Effector memory CD8-positive, alpha-beta T cell (primary cell): ENCODE measurements around the gene SBSN.

Experiments used
- ATAC-seq: fragments of 150-1000 bp; cut with Tn5 transposase; replicated peaks from 2 replicates; pipeline ENCODE4 v1.10.0; 2021; ENCODE audit warnings: mild to moderate bottlenecking, moderate library complexity
- DNase-seq, 3 experiments: peaks; one replicate each; pipeline ENCODE4 v3.0.0; 2021
- H3K27ac Mint-ChIP-seq, 2 donors: one replicate each; pipeline ENCODE4 v1.8.0; 2022; ENCODE audit warnings: mild to moderate bottlenecking in 2 of 2, mixed read lengths in 2 of 2, moderate library complexity in 2 of 2
- H3K27me3 Mint-ChIP-seq, 2 donors: one replicate each; pipeline ENCODE4 v1.8.0; 2022; ENCODE audit warnings: mixed read lengths in 2 of 2
- H3K36me3 Mint-ChIP-seq: one replicate; pipeline ENCODE4 v1.8.0; 2022; ENCODE audit warnings: mild to moderate bottlenecking, moderate library complexity, mixed read lengths; ENCODE audit not compliant: insufficient read depth
- H3K4me1 Mint-ChIP-seq, 2 donors: one replicate each; pipeline ENCODE4 v1.8.0; 2022; ENCODE audit warnings: low read depth in 2 of 2, mixed read lengths in 2 of 2
- H3K4me3 Mint-ChIP-seq, 2 donors: one replicate each; pipeline ENCODE4 v1.8.0; 2022; ENCODE audit warnings: mild to moderate bottlenecking in 2 of 2, mixed read lengths in 2 of 2, moderate library complexity in 2 of 2
- H3K9me3 Mint-ChIP-seq, 2 donors: one replicate each; pipeline ENCODE4 v1.8.0; 2022; ENCODE audit warnings: mixed read lengths in 2 of 2
- total RNA-seq, 9 experiments: gene quantifications; one replicate each; lab custom pipeline; 2026; lab: John Stamatoyannopoulos, UW

The SBSN gene, protein sequence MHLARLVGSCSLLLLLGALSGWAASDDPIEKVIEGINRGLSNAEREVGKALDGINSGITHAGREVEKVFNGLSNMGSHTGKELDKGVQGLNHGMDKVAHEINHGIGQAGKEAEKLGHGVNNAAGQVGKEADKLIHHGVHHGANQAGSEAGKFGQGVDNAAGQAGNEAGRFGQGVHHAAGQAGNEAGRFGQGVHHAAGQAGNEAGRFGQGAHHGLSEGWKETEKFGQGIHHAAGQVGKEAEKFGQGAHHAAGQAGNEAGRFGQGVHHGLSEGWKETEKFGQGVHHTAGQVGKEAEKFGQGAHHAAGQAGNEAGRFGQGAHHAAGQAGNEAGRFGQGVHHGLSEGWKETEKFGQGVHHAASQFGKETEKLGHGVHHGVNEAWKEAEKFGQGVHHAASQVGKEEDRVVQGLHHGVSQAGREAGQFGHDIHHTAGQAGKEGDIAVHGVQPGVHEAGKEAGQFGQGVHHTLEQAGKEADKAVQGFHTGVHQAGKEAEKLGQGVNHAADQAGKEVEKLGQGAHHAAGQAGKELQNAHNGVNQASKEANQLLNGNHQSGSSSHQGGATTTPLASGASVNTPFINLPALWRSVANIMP
- total RNA-seq, result 0 to 0.24 (median 0) reads per million in 9 experiments

DNA sequence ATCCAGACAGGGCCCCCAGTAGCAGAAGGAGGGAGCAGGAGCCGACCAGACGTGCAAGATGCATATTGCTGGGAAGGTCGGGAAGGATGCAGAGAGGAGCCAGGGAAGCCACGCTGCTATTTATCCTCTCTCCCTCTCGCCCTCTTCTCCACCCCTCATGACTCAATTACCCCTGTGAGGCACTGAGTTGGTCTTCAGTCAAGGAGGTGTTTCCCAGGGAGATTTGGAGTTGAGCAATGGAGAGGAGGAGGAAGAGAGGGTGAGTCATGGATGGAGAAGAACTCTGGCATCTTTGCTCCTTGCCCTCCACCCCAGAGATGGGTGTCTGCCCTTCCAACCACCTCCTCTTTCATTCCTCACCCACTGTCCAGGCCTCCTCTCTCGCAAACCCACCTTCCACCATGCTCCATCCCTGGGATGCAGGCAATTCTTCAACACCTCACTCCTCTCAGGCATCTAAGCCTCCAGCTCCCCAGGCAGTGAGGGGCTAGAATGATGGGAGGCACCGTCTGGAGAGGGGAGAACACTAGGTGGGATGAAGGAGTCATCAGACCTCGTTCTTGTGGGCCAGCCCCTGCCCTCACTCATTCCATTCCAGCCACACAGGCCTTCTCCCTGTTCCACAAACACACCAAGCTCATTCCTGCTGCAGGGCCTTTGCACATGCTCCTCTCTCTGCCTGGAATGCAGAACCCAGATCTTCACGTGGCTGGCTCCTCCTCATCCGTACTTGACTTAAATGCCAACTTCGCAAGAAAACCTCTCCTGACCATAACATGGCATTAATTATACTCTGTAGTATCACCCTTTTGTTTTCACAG, at the start of gene SBSN:
TSS of gene SBSN (minus strand) at position 94 of the 821 bp plus-strand sequence. CDS start at position 64, 30 bp downstream.
- no peak for DNase-seq
- H3K27me3 Mint-ChIP-seq, result peaks cover 63 to 97% of the 10 kb centered on the region in 2 donors
- no peak for ATAC-seq

DNA sequence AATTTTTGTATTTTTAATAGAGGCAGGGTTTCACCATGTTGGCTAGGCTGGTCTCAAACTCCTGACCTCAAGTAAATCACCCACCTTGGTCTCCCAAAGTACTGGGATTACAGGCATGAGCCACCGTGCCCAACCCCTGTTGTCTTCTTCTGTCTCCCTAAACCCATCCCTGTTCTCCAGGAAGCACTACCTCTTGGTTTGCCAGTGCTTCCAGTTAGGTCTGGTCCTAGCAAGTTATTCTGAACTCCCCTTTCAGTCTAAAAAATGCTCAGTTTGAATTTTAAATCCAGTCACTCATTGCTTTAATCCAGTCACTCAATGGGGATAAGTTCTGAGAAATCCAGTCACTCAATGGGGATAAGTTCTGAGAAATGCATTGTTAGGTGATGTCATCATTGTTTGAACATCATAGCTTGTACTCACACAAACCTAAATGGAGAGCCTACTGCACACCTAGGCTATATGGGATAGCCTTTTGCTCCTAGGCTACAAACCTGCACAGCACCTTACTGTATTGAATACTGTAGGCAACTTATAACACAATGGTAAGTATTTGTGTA, 43.4 kb upstream of the SBSN start:
- Mint-ChIP-seq H3K9me3 (peaks cover 4 to 10% of the 10 kb centered on the region in 2 donors), H3K4me1 (no peaks in the 10 kb centered on the region), H3K36me3 (no peaks in the 10 kb centered on the region), H3K27ac (no peak overlapping the region), H3K27me3 (peaks cover 25 to 66% of the 10 kb centered on the region in 2 donors), H3K4me3 (no peak overlapping the region)
- ATAC-seq (no peak), DNase-seq (no peak)

More for the DNA sequence above, at the start of gene SBSN:
- H3K36me3 Mint-ChIP-seq, result no peaks in the 10 kb centered on the region
- no peaks in the 10 kb centered on the region for H3K9me3 Mint-ChIP-seq
- no peak within 1 kb of the TSS for H3K4me3 Mint-ChIP-seq
- H3K27ac Mint-ChIP-seq, result no peak within 1 kb of the TSS
- H3K4me1 Mint-ChIP-seq, result peaks cover 4% of the 10 kb centered on the region in 2 donors

DNA sequence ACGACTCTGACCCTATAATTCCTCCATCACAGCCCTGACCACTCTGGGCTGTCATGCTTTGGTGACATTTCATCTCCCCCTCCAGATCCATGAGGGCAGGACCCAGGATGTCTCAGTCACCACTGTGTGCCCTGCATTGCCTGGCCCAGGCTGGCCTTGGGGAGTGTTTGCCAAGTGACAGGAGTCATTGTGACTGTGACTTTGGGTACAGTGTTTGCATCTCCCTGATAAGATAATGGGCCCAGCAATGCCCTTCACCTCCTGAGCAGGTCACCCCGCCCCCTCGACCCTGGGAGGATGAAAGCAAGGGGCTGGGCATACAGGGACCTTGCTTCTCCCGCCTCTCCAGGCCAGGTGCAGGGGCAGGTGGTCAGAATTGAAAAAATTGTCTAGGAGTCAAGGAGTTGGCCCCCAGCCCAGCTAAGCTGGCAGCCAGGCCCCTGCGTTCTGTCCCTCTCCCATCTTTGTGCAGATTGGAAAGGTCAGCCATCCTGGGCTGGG, 41.2 kb upstream of the SBSN start:
- ATAC-seq, result no peak
- H3K36me3 Mint-ChIP-seq, result no peaks in the 10 kb centered on the region

DNA sequence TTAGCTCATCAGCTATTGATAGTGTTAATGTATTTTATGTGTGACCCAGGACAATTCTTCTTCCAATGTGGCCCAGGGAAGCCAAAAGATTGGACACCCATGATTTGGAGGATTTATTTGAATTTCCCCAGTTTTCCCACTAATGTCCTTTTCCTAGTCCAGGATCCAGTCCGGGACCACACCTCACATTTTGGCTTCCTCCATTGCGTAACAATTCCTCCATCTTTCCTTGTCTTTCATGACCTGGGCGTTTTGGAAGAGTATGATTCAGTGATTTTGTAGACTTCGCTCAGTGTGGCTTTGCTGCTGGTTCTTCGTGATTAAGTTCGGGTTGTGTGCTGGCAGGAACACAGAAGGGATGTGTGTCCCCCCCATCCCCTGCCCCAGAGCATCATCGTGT, 38.6 kb upstream of the SBSN start:
- Mint-ChIP-seq H3K4me1 (no peaks in the 10 kb centered on the region), H3K4me3 (no peak overlapping the region), H3K27ac (no peak overlapping the region), H3K27me3 (peaks cover 41 to 87% of the 10 kb centered on the region in 2 donors), H3K36me3 (no peaks in the 10 kb centered on the region), H3K9me3 (no peaks in the 10 kb centered on the region)
- DNase-seq, result no peak
- no peak for ATAC-seq

More for the DNA sequence above, 41.2 kb upstream of the SBSN start:
- no peak overlapping the region for H3K27ac Mint-ChIP-seq
- H3K9me3 Mint-ChIP-seq, result no peaks in the 10 kb centered on the region
- peaks cover 23 to 71% of the 10 kb centered on the region in 2 donors for H3K27me3 Mint-ChIP-seq
- DNase-seq, result no peak
- no peak overlapping the region for H3K4me3 Mint-ChIP-seq
- H3K4me1 Mint-ChIP-seq, result no peaks in the 10 kb centered on the region

DNA sequence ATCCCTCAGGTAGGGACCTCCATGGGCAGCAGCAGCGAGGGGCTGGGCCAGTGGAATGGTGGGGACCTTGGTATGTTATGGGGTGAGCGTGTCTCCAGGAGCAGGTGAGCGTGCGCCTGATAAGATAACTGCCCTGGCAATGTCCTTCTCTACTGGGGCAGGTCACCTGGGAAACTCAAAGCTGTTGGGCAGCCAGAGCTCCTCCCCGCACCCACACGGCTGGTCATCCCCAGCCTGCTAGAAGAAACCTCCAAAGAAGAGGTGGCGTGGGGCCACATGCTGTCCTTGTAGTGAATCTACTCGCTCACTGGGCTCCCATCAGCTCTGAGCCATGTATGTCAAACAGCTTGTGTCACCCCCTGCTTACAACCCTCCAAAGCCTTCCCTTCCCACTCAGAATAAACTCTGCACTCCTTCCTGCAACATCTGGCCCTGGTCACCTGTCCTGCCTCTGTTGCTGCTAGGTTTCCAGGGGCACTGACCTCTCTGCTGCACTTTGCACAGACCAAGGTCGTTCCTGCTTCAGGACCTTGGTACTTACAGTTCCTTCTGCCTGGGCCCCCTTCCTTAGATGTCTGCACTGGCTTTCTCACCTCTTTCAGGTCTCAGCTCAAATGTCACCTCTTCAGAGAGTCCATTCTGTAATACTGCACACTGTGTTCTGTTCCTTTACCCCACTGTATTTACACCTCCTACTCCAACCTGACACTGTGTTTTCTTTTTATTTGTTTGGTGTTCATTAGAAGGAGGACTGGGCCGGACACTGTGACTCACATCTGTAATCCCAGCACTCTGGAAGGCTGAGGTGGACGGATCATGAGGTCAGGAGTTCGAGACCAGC, 37.1 kb upstream of the SBSN start:
- H3K9me3 Mint-ChIP-seq, result no peaks in the 10 kb centered on the region
- DNase-seq, result no peak
- no peak overlapping the region for H3K4me3 Mint-ChIP-seq
- ATAC-seq, result no peak
- H3K27ac Mint-ChIP-seq, result no peak overlapping the region
- peaks cover 44 to 87% of the 10 kb centered on the region in 2 donors for H3K27me3 Mint-ChIP-seq
- H3K36me3 Mint-ChIP-seq, result no peaks in the 10 kb centered on the region
- H3K4me1 Mint-ChIP-seq, result no peaks in the 10 kb centered on the region

DNA sequence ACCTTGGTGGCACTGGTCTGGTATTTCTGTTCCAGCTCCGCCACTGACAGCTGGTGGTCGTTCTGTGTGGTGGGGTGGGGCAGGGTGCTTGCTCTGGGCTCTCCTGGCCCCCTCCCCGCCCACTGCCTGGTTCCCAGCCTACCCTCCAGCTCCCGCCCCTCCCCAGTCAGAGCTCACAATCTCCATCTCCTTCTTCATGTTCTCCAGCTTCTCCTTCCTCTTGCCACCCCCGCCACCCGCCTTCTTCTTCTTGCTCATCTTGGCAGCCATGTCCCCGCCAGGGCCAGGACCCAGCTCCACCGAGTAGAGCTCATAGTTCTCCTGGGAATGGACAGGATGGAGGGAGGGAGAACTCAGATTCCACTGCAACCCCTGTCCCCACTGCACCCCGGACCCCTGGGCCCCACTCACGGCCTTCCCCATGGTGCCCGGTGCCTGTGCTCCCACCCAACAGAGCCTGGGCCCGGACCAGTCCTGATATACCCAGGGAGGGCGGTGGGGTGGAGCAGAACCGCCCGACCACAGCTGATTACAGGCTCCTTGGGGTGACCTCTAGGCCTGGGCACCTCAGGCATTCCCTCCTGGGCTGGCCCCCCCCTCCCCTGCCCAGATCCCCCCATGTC, 35.2 kb upstream of the SBSN start, which contains the start of gene ATP4A:
TSS of gene ATP4A (minus strand) at position 452 of the 623 bp plus-strand sequence. CDS start at position 423, 29 bp downstream.
- no peak for ATAC-seq
- peaks cover 44 to 88% of the 10 kb centered on the region in 2 donors for H3K27me3 Mint-ChIP-seq

DNA sequence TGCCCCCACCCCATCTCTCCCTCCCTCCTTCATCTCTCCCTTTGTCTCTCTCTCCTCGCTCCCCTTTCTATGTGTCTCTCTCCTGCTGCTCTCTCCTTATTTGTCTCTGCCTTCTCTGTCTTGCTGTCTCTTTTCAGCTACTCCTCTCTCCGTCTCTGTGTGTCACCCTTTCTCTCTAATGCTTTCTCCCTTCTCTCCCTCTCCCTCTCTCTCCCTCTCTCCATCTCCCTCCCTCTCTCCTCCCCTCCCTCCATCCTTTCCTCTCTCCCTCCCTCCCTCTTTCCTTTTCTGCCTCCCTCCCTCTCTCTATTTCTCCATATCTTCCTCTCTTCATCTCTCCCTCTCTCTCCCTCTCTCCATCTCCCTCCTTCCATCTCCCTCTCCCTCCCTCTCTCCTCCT, 34.7 kb upstream of the SBSN start:
- no peak overlapping the region for H3K4me3 Mint-ChIP-seq
- H3K4me1 Mint-ChIP-seq, result peaks cover 1 to 4% of the 10 kb centered on the region in 2 donors
- no peak for DNase-seq
- H3K36me3 Mint-ChIP-seq, result no peaks in the 10 kb centered on the region
- H3K27ac Mint-ChIP-seq, result no peak overlapping the region
- H3K9me3 Mint-ChIP-seq, result no peaks in the 10 kb centered on the region
- H3K27me3 Mint-ChIP-seq, result peaks cover 44 to 87% of the 10 kb centered on the region in 2 donors
- no peak for ATAC-seq

More for the DNA sequence above, 35.2 kb upstream of the SBSN start, which contains the start of gene ATP4A:
- Mint-ChIP-seq H3K9me3 (no peaks in the 10 kb centered on the region), H3K4me1 (peaks cover 0 to 4% of the 10 kb centered on the region in 2 donors), H3K27ac (no peak within 1 kb of the TSS), H3K36me3 (no peaks in the 10 kb centered on the region), H3K4me3 (no peak within 1 kb of the TSS)
- DNase-seq, result no peak

DNA sequence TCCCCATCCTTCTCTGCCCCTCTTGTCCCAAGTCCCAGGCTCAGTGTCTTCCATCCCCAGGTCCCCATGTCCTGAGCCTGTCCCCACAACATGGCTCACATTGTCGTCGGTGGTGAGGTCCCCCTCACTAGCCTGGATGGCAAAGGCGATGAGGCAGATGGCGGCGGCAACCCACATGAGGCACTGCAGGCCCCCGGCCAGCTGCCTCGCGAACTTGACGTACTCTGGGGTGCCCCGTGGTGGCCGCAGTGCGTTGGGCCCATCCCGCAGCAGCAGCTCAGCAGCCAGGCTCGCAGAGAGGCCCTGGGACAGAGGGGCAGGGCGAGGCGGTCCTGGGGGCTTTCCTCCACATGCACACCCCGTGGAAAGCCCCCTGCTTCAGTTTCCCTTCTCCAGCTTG, 34.2 kb upstream of the SBSN start:
- no peak for ATAC-seq
- Mint-ChIP-seq H3K36me3 (no peaks in the 10 kb centered on the region), H3K27ac (no peak overlapping the region), H3K4me1 (peaks cover 2 to 4% of the 10 kb centered on the region in 2 donors), H3K4me3 (no peak overlapping the region), H3K9me3 (no peaks in the 10 kb centered on the region), H3K27me3 (peaks cover 44 to 87% of the 10 kb centered on the region in 2 donors)
- DNase-seq, result no peak

DNA sequence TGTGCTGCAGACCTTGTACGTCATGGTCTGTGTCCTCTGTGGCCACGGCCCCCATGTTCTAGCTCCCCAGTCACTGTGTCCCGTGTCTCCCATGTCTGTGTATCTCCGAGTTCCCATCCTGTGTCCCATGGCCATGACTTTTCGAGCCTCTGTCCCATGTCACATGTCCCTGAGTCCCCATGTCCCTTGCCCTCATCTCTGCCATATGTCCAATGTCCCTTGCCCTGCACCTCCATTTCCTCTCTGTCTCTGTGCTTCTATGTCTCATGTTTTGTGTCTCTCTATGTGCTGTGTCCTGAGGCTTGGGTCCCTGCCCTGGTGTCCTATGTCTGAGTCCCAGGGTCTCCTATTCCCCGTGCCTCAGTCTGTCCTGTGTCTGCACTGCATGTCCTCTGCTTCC, 33.3 kb upstream of the SBSN start:
- no peaks in the 10 kb centered on the region for H3K36me3 Mint-ChIP-seq
- H3K9me3 Mint-ChIP-seq, result no peaks in the 10 kb centered on the region
- peaks cover 44 to 84% of the 10 kb centered on the region in 2 donors for H3K27me3 Mint-ChIP-seq
- H3K4me1 Mint-ChIP-seq, result peaks cover 4% of the 10 kb centered on the region in 2 donors
- ATAC-seq (no peak), DNase-seq (no peak)
- no peak overlapping the region for H3K4me3 Mint-ChIP-seq
- H3K27ac Mint-ChIP-seq, result no peak overlapping the region

DNA sequence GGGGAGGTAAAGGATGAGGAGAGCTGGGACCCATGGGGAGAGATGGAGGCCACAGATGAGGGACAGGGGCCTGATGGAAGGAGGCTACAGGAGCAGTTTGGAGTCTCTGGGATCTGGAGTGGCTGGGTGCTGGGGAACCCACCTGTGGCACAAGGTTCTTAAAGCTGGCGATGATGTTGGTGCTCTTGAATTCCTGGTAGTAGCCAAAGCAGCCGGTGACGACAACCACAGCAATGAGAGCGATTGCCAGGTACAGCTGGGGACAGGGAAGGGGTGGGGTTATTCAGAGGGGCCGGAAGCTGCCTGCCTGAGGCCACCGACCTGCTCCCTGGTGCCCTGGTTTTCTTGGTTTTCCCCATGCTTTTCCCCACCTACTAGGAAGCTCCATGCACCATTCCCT, 32.6 kb upstream of the SBSN start:
- DNase-seq (no peak), ATAC-seq (no peak)
- Mint-ChIP-seq H3K4me1 (peaks cover 4% of the 10 kb centered on the region in 2 donors), H3K27me3 (peaks cover 44 to 83% of the 10 kb centered on the region in 2 donors), H3K27ac (no peak overlapping the region), H3K4me3 (no peak overlapping the region), H3K36me3 (no peaks in the 10 kb centered on the region), H3K9me3 (no peaks in the 10 kb centered on the region)

DNA sequence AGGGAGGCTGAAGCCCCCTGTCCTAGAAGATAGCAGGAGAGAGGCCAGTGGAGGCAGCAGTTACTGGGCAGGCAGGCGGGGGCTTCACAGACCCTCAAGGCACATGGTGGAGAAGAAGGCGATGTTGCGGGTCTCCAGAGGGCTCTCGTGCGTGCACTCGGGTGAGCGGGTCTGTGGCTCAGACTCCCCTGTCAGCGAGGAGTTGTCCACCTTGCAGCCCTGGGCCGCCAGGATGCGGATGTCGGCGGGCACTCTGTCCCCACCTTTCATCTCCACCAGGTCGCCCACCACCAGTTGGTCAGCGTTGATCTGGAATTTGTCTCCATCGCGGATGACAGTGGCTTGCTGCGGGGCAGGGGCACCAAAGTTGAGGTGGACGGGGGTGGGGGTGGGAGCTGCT, 32.2 kb upstream of the SBSN start:
- Mint-ChIP-seq H3K4me1 (peaks cover 4% of the 10 kb centered on the region in 2 donors), H3K9me3 (no peaks in the 10 kb centered on the region), H3K4me3 (no peak overlapping the region), H3K27me3 (peaks cover 44 to 79% of the 10 kb centered on the region in 2 donors), H3K36me3 (no peaks in the 10 kb centered on the region), H3K27ac (no peak overlapping the region)
- ATAC-seq (no peak), DNase-seq (no peak)

DNA sequence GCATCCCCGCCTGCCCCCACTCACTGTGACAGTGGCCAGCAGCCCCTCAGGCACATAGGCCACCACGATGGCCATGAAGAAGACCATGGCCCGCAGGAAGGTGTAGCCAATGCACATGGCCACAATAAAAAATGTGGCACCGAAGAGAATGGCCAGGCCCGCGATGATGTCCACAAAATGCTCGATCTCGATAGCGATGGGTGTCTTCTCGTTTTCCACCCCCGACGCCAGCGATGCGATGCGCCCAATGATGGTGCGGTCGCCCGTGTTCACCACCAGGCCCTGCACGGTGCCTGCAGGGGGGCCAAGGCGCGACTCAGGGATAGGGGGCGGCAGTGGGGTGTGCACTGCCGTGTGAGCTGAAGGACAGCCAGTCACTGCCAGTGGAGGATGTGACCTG, 31.7 kb upstream of the SBSN start:
- no peak overlapping the region for H3K27ac Mint-ChIP-seq
- H3K27me3 Mint-ChIP-seq, result peaks cover 44 to 74% of the 10 kb centered on the region in 2 donors
- H3K4me1 Mint-ChIP-seq, result peaks cover 4% of the 10 kb centered on the region in 2 donors
- no peak for ATAC-seq
- H3K4me3 Mint-ChIP-seq, result no peak overlapping the region
- H3K9me3 Mint-ChIP-seq, result no peaks in the 10 kb centered on the region
- no peaks in the 10 kb centered on the region for H3K36me3 Mint-ChIP-seq
- DNase-seq, result no peak
